ENCODE results near the gene LZTS3.

The LZTS3 gene

GRCh38 chr20:3146732-3147341 lies 26.5 kb downstream of the LZTS3 start:
- no peak overlapping the region for H3K4me2 ChIP-seq (ENCODE audit: low read length)
- H4K20me1 ChIP-seq (ENCODE audit: control insufficient read depth, insufficient read depth, low read depth, low read length) = peaks cover 7% of the 10 kb centered on the region; the same call in 1 of the 2 replicates
- no peaks in the 10 kb centered on the region for H3K9me2 ChIP-seq (replicated peaks; ENCODE audit: control insufficient read depth, low read length)
- H3K9me3 ChIP-seq (ENCODE audit: control insufficient read depth, insufficient read depth, low read length) = no peaks in the 10 kb centered on the region
- TF ChIP-seq CTCF (IDR thresholded peaks at IDR 0.05; ENCODE audit: low read depth, low read length, poor library complexity, severe bottlenecking) = no peak
- H3K79me2 ChIP-seq (ENCODE audit: control insufficient read depth, low read length) = peaks cover 70% of the 10 kb centered on the region
- no peak overlapping the region for H3K27ac ChIP-seq (ENCODE audit: low read depth, low read length)
- no peaks in the 10 kb centered on the region; the same call in 1 of the 2 replicates for H3F3A ChIP-seq (ENCODE audit: control insufficient read depth, insufficient read depth)
- peaks cover 48% of the 10 kb centered on the region for H3K36me3 ChIP-seq (ENCODE audit: control insufficient read depth, low read length)
- no peaks in the 10 kb centered on the region for H3K4me1 ChIP-seq (ENCODE audit: control insufficient read depth, low read length)
- H3K27me3 ChIP-seq (ENCODE audit: control insufficient read depth, low read length) = no peaks in the 10 kb centered on the region
- no peak overlapping the region for H3K4me3 ChIP-seq (ENCODE audit: low read length)

- H3K9me3 ChIP-seq (ENCODE audit: control insufficient read depth, insufficient read depth, low read length) = no peaks in the 10 kb centered on the region
- no peak overlapping the region for H3K4me2 ChIP-seq (ENCODE audit: low read length)
- H3K9me2 ChIP-seq (replicated peaks; ENCODE audit: control insufficient read depth, low read length) = no peaks in the 10 kb centered on the region
- H3K27me3 ChIP-seq (ENCODE audit: control insufficient read depth, low read length) = no peaks in the 10 kb centered on the region
- no peak overlapping the region for H3K27ac ChIP-seq (ENCODE audit: low read depth, low read length)
- H3K4me3 ChIP-seq (ENCODE audit: low read length) = no peak overlapping the region
- no peaks in the 10 kb centered on the region; the same call in 1 of the 2 replicates for H3F3A ChIP-seq (ENCODE audit: control insufficient read depth, insufficient read depth)
- H3K4me1 ChIP-seq (ENCODE audit: control insufficient read depth, low read length) = no peaks in the 10 kb centered on the region
- peaks cover 33% of the 10 kb centered on the region for H3K79me2 ChIP-seq (ENCODE audit: control insufficient read depth, low read length)
- TF ChIP-seq CTCF (IDR thresholded peaks at IDR 0.05; ENCODE audit: low read depth, low read length, poor library complexity, severe bottlenecking) (no peak), EZH2phosphoT487 (IDR thresholded peaks at IDR 0.05; ENCODE audit: borderline replicate concordance, low read length) (no peak)
- H3K36me3 ChIP-seq (ENCODE audit: control insufficient read depth, low read length) = peaks cover 8% of the 10 kb centered on the region
- no peaks in the 10 kb centered on the region; the same call in 1 of the 2 replicates for H4K20me1 ChIP-seq (ENCODE audit: control insufficient read depth, insufficient read depth, low read depth, low read length)
Measured at GRCh38 chr20:3141757-3142156, 31.6 kb downstream of the LZTS3 start.

GRCh38 chr20:3137492-3137891 lies 35.9 kb downstream of the LZTS3 start:
- Histone ChIP-seq H3K4me1 (ENCODE audit: control insufficient read depth, low read length) (no peaks in the 10 kb centered on the region), H3K4me2 (ENCODE audit: low read length) (no peak overlapping the region), H3K36me3 (ENCODE audit: control insufficient read depth, low read length) (no peaks in the 10 kb centered on the region), H3K27me3 (ENCODE audit: control insufficient read depth, low read length) (no peaks in the 10 kb centered on the region), H3K79me2 (ENCODE audit: control insufficient read depth, low read length) (peaks cover 12% of the 10 kb centered on the region), H4K20me1 (ENCODE audit: control insufficient read depth, insufficient read depth, low read depth, low read length) (no peaks in the 10 kb centered on the region), H3K9me2 (replicated peaks; ENCODE audit: control insufficient read depth, low read length) (no peaks in the 10 kb centered on the region), H3F3A (ENCODE audit: control insufficient read depth, insufficient read depth) (no peaks in the 10 kb centered on the region), H3K27ac (ENCODE audit: low read depth, low read length) (no peak overlapping the region), H3K4me3 (ENCODE audit: low read length) (no peak overlapping the region), H3K9me3 (ENCODE audit: control insufficient read depth, insufficient read depth, low read length) (no peaks in the 10 kb centered on the region)
- no peak for TF ChIP-seq EZH2phosphoT487 (IDR thresholded peaks at IDR 0.05; ENCODE audit: borderline replicate concordance, low read length)
- no peak for TF ChIP-seq CTCF (IDR thresholded peaks at IDR 0.05; ENCODE audit: low read depth, low read length, poor library complexity, severe bottlenecking)

All from DOHH2 (cell line).